Loucy (cell line): ENCODE results near the gene ENOX1.

Experiments
- H2AFZ ChIP-seq: fragments of 200-600 bp; sonication (generic); 2 replicates; pipeline ENCODE4 v1.6.0; 2016; ENCODE audit warnings: antibody characterized with exemption, mild to moderate bottlenecking, low read length, moderate library complexity
- H3F3A ChIP-seq: fragments of 200-600 bp; 2 replicates; pipeline ENCODE4 v1.6.0; 2016; ENCODE audit warnings: antibody characterized with exemption, low read depth, mild to moderate bottlenecking
- H3K27me3 ChIP-seq: fragments of 200-600 bp; sonication (generic); 2 replicates; pipeline ENCODE4 v1.6.1; 2014; ENCODE audit warnings: low read length, mild to moderate bottlenecking; ENCODE audit not compliant: insufficient read depth, poor library complexity, severe bottlenecking
- H3K36me3 ChIP-seq: fragments of 200-600 bp; sonication (generic); 2 replicates; pipeline ENCODE4 v1.6.1; 2016; ENCODE audit warnings: low read length; ENCODE audit not compliant: insufficient read depth
- H3K4me1 ChIP-seq: fragments of 200-600 bp; sonication (generic); 2 replicates; pipeline ENCODE4 v1.5.1; 2014; ENCODE audit warnings: low read length, mild to moderate bottlenecking; ENCODE audit not compliant: insufficient read depth, poor library complexity, severe bottlenecking
- H3K4me2 ChIP-seq: fragments of 200-600 bp; sonication (generic); 2 replicates; pipeline ENCODE4 v1.6.0; 2014; ENCODE audit warnings: antibody characterized with exemption, low read length, low read depth, mild to moderate bottlenecking; ENCODE audit not compliant: poor library complexity, severe bottlenecking
- H3K4me3 ChIP-seq: fragments of 200-600 bp; sonication (generic); 2 replicates; pipeline ENCODE4 v1.5.1; 2014; ENCODE audit warnings: low read length, mild to moderate bottlenecking, mixed read lengths; ENCODE audit not compliant: poor library complexity, severe bottlenecking
- H3K79me2 ChIP-seq: fragments of 200-600 bp; sonication (generic); 2 replicates; pipeline ENCODE4 v1.6.1; 2014; ENCODE audit warnings: low read length; ENCODE audit not compliant: insufficient read depth
- H3K9ac ChIP-seq: fragments of 200-600 bp; sonication (generic); 2 replicates; pipeline ENCODE4 v1.6.0; 2014; ENCODE audit warnings: mild to moderate bottlenecking, low read depth, low read length, moderate library complexity; ENCODE audit not compliant: poor library complexity, severe bottlenecking
- H3K9me2 ChIP-seq: fragments of 200-600 bp; sonication (generic); replicated peaks from 2 replicates; pipeline ENCODE4 v1.6.1; 2016; ENCODE audit warnings: low read depth, low read length, mixed read lengths
- H3K9me3 ChIP-seq: fragments of 200-600 bp; sonication (generic); 2 replicates; pipeline ENCODE4 v1.6.1; 2014; ENCODE audit warnings: mild to moderate bottlenecking, antibody characterized with exemption, low read length, low read depth; ENCODE audit not compliant: insufficient read depth
- H4K20me1 ChIP-seq: fragments of 200-600 bp; sonication (generic); 2 replicates; pipeline ENCODE4 v1.6.0; 2014; ENCODE audit warnings: antibody characterized with exemption, low read length, mild to moderate bottlenecking; ENCODE audit not compliant: insufficient read depth, poor library complexity, severe bottlenecking
- CTCF ChIP-seq: fragments of 200-600 bp; sonication (generic); conservative IDR thresholded peaks from 2 replicates; pipeline ENCODE4 v1.5.1; 2014; ENCODE audit warnings: mild to moderate bottlenecking, antibody characterized with exemption, low read length
- EZH2phosphoT487 ChIP-seq: fragments of 200-600 bp; IDR thresholded peaks from 2 replicates; pipeline ENCODE4 v1.6.1; 2018; ENCODE audit warnings: antibody characterized with exemption, mild to moderate bottlenecking, moderate library complexity, borderline replicate concordance

Gene ENOX1

GRCh38 chr13:43383498-43384165 is 403.1 kb downstream of the ENOX1 start:
- Histone ChIP-seq H3K9me2 (no peaks in the 10 kb centered on the region), H3F3A (no peaks in the 10 kb centered on the region), H3K9me3 (0 out of 2 replicates have a peak, but pooled peaks cover 3% of the 10 kb centered on the region), H2AFZ (no peak overlapping the region), H3K4me1 (no peaks in the 10 kb centered on the region), H4K20me1 (no peaks in the 10 kb centered on the region), H3K36me3 (no peaks in the 10 kb centered on the region), H3K9ac (no peak overlapping the region), H3K4me3 (no peak overlapping the region), H3K79me2 (no peaks in the 10 kb centered on the region), H3K27me3 (no peaks in the 10 kb centered on the region), H3K4me2 (no peak overlapping the region)
- TF ChIP-seq EZH2phosphoT487 (no peak), CTCF (no peak)

- H3K4me3 ChIP-seq: no peak overlapping the region
- no peaks in the 10 kb centered on the region for H3K79me2 ChIP-seq
- H3K4me1 ChIP-seq: peaks cover 2% of the 10 kb centered on the region
- no peaks in the 10 kb centered on the region for H3K36me3 ChIP-seq
- H3K9me3 ChIP-seq: 0 out of 2 replicates have a peak, but pooled peaks cover 3% of the 10 kb centered on the region
- no peaks in the 10 kb centered on the region for H3F3A ChIP-seq
- H3K9me2 ChIP-seq: no peaks in the 10 kb centered on the region
- H3K9ac ChIP-seq: no peak overlapping the region
- TF ChIP-seq EZH2phosphoT487 (no peak), CTCF (no peak)
- no peak overlapping the region for H2AFZ ChIP-seq
- no peaks in the 10 kb centered on the region for H3K27me3 ChIP-seq
- H4K20me1 ChIP-seq: no peaks in the 10 kb centered on the region
- H3K4me2 ChIP-seq: no peak overlapping the region
Observed at GRCh38 chr13:43379738-43380137, 407.0 kb downstream of the ENOX1 start.

- Histone ChIP-seq H3K79me2 (no peaks in the 10 kb centered on the region), H3K9me2 (no peaks in the 10 kb centered on the region), H3K4me1 (peaks cover 12% of the 10 kb centered on the region), H3K9ac (no peak overlapping the region), H3K27me3 (no peaks in the 10 kb centered on the region), H3K4me3 (no peak overlapping the region), H2AFZ (no peak overlapping the region), H4K20me1 (no peaks in the 10 kb centered on the region), H3K9me3 (0 out of 2 replicates have a peak, but pooled peaks cover 3% of the 10 kb centered on the region), H3K4me2 (no peak overlapping the region), H3F3A (no peaks in the 10 kb centered on the region), H3K36me3 (no peaks in the 10 kb centered on the region)
- no peak for TF ChIP-seq EZH2phosphoT487
- TF ChIP-seq CTCF: no peak
Observed at GRCh38 chr13:43377973-43378372, 408.8 kb downstream of the ENOX1 start.
